ENCODE measurements around the gene LIPC.

DNA sequence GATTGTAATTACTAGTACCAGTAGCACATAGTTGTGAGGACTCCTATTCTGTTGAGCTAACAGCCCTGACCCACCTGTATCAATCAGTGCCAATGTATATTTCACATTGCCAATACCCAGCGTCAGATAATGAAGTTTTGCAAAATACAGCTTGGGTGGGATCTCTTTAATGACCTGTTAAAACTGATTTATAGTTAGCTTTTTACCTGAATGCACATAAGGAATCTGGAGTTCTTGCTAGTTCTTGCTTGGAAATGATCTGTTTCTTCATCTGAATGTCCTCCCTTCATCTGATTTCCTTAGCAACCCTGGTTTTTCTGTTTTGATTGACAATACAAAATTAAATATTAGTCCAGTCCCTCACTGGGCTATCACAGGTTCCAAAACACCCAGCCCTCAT, 62.8 kb downstream of the LIPC start:
- TF ChIP-seq CTCF (IDR thresholded peaks at IDR 0.05), result no peak
- TF ChIP-seq POLR2A (IDR thresholded peaks at IDR 0.05), result no peak

Data from testis (tissue), 2 donors.